IgD-negative memory B cell (primary cell): Measurements from ENCODE around the gene RFWD3. TPM values are rescaled to one million over a fixed set of nuclear protein-coding genes. Genes with fewer than 3 reads are reported as not detected.

Source experiments
- polyA plus RNA-seq: library from polyadenylated mRNA; unstranded; fragments of 300-500 nt; fragmentation: Illumina TruSeq; gene quantifications from one replicate; pipeline ENCODE4 v1.2.3, GENCODE V29; 2021

The RFWD3 gene
- polyA plus RNA-seq, 1 donor from 2014 or later = 30.1 TPM

Other genes starting within 250 kb of the RFWD3 start
- gene CLEC18B, start 245.4 kb downstream of the RFWD3 start, polyA plus RNA-seq = not detected
- gene GLG1, start 59.8 kb downstream of the RFWD3 start, polyA plus RNA-seq = 91.8 TPM
- gene MLKL, start 34.0 kb upstream of the RFWD3 start, polyA plus RNA-seq = 14.3 TPM
- 4.0 TPM for gene FA2H, start 107.9 kb upstream of the RFWD3 start, polyA plus RNA-seq